ENCODE data around the gene ARF1. TPM values are rescaled to one million over a fixed set of nuclear protein-coding genes. Genes with fewer than 3 reads are reported as not detected.

ARF1 gene
- total RNA-seq, 1 experiment from 2014 or later: 413 TPM

Other genes with a start within 250 kb of the ARF1 start
- gene WNT9A, start 134.8 kb upstream of the ARF1 start, total RNA-seq (2014; rRNA removed; shearing (Covaris generic); ENCODE audit: low replicate concordance): 10.8 and 11.3 TPM in 2 replicates
- gene WNT3A, start 75.7 kb upstream of the ARF1 start, total RNA-seq (2014; rRNA removed; shearing (Covaris generic); ENCODE audit: low replicate concordance): 0.52 TPM in 1 of 2 replicates, not detected in the other
- 38.6 and 39.0 TPM in 2 replicates for gene C1orf35, start 20.6 kb downstream of the ARF1 start, total RNA-seq (2014; rRNA removed; shearing (Covaris generic); ENCODE audit: low replicate concordance)
- gene MRPL55, start 26.6 kb downstream of the ARF1 start, total RNA-seq (2014; rRNA removed; shearing (Covaris generic); ENCODE audit: low replicate concordance): 46.6 and 83.8 TPM in 2 replicates
- gene GUK1, start 57.6 kb downstream of the ARF1 start, total RNA-seq (2014; rRNA removed; shearing (Covaris generic); ENCODE audit: low replicate concordance): 246 and 425 TPM in 2 replicates
- 0.20 and 4.8 TPM in 2 replicates for gene GJC2, start 67.2 kb downstream of the ARF1 start, total RNA-seq (2014; rRNA removed; shearing (Covaris generic); ENCODE audit: low replicate concordance)
- gene IBA57, start 83.1 kb downstream of the ARF1 start, total RNA-seq (2014; rRNA removed; shearing (Covaris generic); ENCODE audit: low replicate concordance): 2.0 and 19.4 TPM in 2 replicates
- 1.8 and 2.8 TPM in 2 replicates for gene OBSCN, start 125.3 kb downstream of the ARF1 start, total RNA-seq (2014; rRNA removed; shearing (Covaris generic); ENCODE audit: low replicate concordance)